Fibroblast of villous mesenchyme (primary cell): ENCODE measurements around the gene STX8. TPM values are rescaled to one million over a fixed set of nuclear protein-coding genes. Genes with fewer than 3 reads are reported as not detected.
A peak's percentile ranks its signal among the peaks of the same experiment; 100 is the strongest.

Experiments
- DNase-seq: peaks from one replicate; pipeline ENCODE4 v3.0.0-alpha.2; 2010; ENCODE audit warnings: low read depth
- H3K4me3 ChIP-seq: 2 replicates; pipeline ENCODE4 v1.5.1; 2011; ENCODE audit warnings: low read depth, mild to moderate bottlenecking, low read length
- total RNA-seq: library from RNA; depleted of rRNA; stranded (reverse); fragments of >200 nt; gene quantifications from 2 replicates; pipeline ENCODE4 v1.2.3, GENCODE V29; 2012
- TF ChIP-seq, protein P1 (sequence below): IDR thresholded peaks from 2 replicates; pipeline ENCODE4 v1.5.1; 2012; ENCODE audit warnings: low read depth, mild to moderate bottlenecking, low read length; ENCODE audit not compliant: insufficient read depth

The STX8 gene
- total RNA-seq, 1 donor = 91.1 TPM

DNA sequence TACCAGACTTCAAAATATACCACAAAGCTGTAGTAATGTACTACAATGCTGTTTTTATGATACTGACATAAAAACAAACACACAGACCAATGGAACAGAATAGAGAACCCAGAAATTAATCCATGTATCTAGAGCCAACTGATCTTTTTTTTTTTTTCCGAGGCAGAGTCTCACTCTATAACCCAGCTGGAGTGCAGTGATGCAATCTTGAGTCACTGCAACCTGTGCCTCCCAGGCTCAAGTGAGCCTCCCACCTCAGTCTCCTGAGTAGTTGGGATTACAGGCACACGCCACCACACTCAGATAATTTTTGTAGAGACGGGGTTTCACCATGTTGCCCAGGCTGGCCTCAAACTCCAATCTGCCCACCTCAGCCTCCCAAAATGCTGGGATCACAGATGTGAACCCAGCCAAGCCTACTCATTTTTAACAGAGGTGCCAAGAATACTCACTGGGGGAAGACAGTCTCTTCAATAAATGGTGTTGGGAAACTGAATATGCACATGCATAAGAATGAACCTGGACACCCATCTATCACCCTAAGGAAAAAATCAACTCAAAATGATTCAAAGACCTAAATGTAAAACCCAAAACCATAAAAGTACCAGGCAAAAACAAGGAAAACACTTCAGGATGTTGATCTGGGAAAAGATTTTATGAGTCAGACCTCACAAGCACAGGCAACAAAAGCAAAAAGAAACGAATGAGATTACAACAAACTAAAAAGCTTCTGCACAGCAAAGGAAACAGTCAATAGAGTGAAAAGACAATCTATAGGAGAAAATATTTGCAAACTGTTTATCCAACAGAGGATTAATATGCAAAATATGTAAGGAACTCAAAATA lies 63.1 kb downstream of the STX8 start:
- TF ChIP-seq, protein P1, sequence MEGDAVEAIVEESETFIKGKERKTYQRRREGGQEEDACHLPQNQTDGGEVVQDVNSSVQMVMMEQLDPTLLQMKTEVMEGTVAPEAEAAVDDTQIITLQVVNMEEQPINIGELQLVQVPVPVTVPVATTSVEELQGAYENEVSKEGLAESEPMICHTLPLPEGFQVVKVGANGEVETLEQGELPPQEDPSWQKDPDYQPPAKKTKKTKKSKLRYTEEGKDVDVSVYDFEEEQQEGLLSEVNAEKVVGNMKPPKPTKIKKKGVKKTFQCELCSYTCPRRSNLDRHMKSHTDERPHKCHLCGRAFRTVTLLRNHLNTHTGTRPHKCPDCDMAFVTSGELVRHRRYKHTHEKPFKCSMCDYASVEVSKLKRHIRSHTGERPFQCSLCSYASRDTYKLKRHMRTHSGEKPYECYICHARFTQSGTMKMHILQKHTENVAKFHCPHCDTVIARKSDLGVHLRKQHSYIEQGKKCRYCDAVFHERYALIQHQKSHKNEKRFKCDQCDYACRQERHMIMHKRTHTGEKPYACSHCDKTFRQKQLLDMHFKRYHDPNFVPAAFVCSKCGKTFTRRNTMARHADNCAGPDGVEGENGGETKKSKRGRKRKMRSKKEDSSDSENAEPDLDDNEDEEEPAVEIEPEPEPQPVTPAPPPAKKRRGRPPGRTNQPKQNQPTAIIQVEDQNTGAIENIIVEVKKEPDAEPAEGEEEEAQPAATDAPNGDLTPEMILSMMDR = no peak
- peak; percentile 73 for DNase-seq

DNA sequence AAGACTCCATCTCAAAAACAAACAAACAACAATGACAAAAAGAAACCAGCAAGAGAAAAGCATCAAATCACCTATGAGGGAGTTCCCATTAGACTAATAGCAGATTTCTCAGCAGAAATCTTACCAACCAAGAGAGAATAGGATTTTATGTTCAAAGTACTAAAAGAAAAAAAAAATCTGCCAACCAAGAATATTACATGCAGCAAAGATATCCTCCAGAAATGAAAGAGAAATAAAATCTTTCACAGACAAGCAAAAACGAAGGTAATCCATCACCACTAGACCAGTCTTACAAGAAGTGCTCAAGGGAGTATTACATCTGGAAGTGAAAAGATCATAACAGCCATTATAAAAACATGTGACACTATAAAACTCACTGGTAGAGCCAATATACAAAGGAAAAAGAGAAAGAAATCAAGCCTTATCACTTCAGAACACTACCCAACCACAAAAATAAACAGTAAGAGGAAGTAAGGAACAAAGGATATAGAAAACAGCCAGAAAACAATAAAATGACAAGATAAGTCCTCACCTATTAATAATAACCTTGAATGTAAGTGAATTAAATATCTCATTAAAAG lies 66.3 kb downstream of the STX8 start:
- no peak for DNase-seq
- no peak overlapping the region for H3K4me3 ChIP-seq
- TF ChIP-seq, protein P1 = no peak

More for the DNA sequence above, 63.1 kb downstream of the STX8 start:
- no peak overlapping the region for H3K4me3 ChIP-seq

DNA sequence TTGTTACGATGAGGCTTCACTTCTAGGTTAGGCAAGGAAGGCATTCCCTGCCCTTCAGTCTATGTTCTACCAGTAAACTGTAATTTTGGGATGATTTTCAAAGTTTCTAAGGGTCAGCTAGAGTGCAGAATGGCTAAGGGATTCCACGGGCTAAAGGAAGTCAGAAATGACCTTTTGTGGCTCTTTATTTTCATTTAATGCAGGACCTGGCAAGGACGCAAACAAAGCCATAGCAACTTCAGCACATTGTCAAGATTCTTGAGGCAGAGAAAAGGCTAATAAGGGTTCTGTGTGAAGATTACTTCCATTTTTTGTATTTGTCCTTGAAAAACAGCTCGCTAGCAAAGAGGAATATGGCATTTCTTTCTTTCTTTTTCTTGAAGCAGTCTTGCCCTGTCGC lies 76.6 kb downstream of the STX8 start:
- DNase-seq = no peak
- TF ChIP-seq, protein P1 = no peak
- no peak overlapping the region for H3K4me3 ChIP-seq

DNA sequence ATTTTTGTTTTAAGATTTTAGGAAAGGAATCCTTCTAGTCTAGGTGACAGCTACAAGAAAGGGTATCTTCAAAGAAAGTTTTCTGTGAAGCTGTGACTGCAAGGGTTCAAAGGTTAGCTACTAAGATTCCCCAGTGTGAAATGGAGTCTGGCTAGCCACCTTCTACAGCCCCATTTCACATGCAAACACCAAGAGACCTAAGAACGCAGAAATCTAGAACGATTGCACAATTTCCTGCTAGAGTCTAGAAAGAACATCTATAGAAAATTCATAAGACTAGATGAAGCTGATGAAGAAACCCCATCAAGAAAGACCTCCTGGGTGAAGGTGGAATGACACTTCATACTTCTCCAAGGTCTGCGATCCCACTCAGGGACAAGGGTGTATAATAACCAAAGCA lies 77.1 kb downstream of the STX8 start:
- no peak for DNase-seq
- TF ChIP-seq, protein P1 = no peak
- H3K4me3 ChIP-seq = no peak overlapping the region

DNA sequence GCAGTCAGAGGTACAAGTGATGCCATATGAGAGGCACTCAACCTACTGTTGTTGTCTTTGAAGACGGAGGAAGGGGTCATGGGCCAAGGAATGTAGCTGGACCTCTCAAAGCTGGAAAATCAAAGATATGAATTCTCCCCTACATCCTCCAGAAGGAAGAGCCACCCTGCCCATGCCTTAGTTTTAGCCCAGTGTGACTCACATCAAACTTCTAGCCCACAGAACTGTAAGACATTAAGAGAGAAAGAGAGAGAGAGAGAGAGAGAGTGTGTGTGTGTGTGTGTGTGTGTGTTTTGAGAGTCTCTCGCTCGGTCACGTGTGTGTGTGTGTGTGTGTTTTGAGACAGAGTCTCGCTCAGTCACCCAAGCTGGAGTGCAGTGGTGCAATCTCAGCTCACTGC lies 87.1 kb downstream of the STX8 start:
- TF ChIP-seq, protein P1 = no peak
- DNase-seq = no peak
- H3K4me3 ChIP-seq = no peak overlapping the region

DNA sequence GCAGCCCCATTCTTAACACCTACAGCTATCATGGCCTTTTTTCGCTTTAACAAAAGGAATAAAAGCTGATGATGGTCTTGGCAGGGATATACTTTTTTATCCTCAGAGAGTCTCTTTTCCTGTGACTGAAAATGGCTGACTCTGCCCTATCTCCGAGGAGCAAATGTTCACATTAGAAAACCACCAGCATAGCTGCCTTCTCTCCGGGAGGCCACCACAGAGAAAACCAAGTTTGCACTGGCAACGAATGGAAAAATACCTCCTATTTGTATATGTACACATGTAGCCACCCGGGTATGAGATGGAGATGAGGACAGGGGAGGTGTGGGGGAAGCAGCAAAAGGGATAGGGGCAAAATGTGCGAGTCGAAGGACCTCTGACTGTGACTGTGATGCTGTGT lies 88.2 kb downstream of the STX8 start:
- TF ChIP-seq, protein P1 = no peak
- no peak overlapping the region for H3K4me3 ChIP-seq
- no peak for DNase-seq

DNA sequence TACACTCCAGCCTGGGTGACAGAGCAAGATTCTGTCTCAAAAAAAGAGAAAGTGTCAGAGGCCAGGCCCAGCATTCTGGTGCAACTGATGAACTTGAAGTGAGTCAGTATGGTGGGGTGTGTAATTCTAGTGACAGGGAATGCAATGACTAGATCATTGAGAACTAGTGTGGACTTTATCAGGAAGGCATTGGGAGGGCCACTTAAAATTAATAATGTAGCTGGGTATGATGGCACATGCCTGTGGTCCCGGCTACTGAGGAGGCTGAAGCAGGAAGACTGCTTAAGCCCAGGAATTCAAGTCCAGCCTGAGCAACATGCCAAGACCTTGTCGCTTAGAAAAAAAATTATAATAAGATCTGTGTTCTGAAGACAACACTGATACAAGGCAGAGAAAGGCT lies 90.8 kb downstream of the STX8 start:
- TF ChIP-seq, protein P1 = no peak
- no peak for DNase-seq
- H3K4me3 ChIP-seq = no peak overlapping the region
